Erythroblast (primary cell): ENCODE results near the gene TRDMT1.

Source experiments
- GATA1 ChIP-seq: IDR thresholded peaks from 2 replicates; pipeline ENCODE4 v1.6.1; 2011; ENCODE audit warnings: low read depth, mild to moderate bottlenecking, control low read depth, low read length, moderate library complexity
- POLR2A ChIP-seq: IDR thresholded peaks from 2 replicates; pipeline ENCODE4 v1.6.1; 2011; ENCODE audit warnings: mild to moderate bottlenecking, low read length

- TF ChIP-seq POLR2A (no peak), GATA1 (no peak)
These were observed 79.4 kb downstream of the TRDMT1 start for GRCh38 chr10:17122052-17122451.
